HepG2 (cell line): ENCODE data around the gene DNAL4. TPM values are rescaled to one million over a fixed set of nuclear protein-coding genes. Genes with fewer than 3 reads are reported as not detected.

ENCODE experiments used
- MAFF ChIP-seq: IDR thresholded peaks from 2 replicates; pipeline ENCODE4 v1.6.1; 2011; ENCODE audit warnings: low read depth, low read length, improper control_type of control experiment
- MEF2D ChIP-seq: sonication (generic); formaldehyde crosslinking; IDR thresholded peaks from 2 replicates; pipeline ENCODE4 v1.5.1; 2020; ENCODE audit warnings: mild to moderate bottlenecking, missing genetic modification reagents
- NFKBIZ ChIP-seq: IDR thresholded peaks from 2 replicates; pipeline ENCODE4 v1.6.1; 2018; ENCODE audit warnings: missing genetic modification reagents, missing compliant biosample characterization
- RFX3 ChIP-seq: IDR thresholded peaks from 2 replicates; pipeline ENCODE4 v1.6.1; 2016; ENCODE audit warnings: missing biosample characterization, missing genetic modification reagents
- RFXANK ChIP-seq: IDR thresholded peaks from 2 replicates; pipeline ENCODE4 v1.6.1; 2016
- SALL1 ChIP-seq: sonication (generic); formaldehyde crosslinking; IDR thresholded peaks from 2 replicates; pipeline ENCODE4 v1.8.0; 2022; ENCODE audit warnings: mild to moderate bottlenecking, missing genetic modification reagents
- SMYD3 ChIP-seq: sonication (generic); formaldehyde crosslinking; IDR thresholded peaks from 2 replicates; pipeline ENCODE4 v1.8.1; 2023; ENCODE audit warnings: mild to moderate bottlenecking, missing genetic modification reagents
- ZBTB10 ChIP-seq: sonication (generic); formaldehyde crosslinking; IDR thresholded peaks from 2 replicates; pipeline ENCODE4 v1.4.0; 2020; ENCODE audit warnings: missing genetic modification reagents, borderline replicate concordance
- ZBTB40 ChIP-seq, 2 experiments: fragments of 450-650 bp in 1 of 2; sonication (generic) in 1 of 2; formaldehyde crosslinking in 1 of 2; IDR thresholded peaks; 2 replicates each; pipeline versions ENCODE4 v1.6.1 to v1.8.0; 2016 to 2022; ENCODE audit warnings: antibody characterized with exemption in 1 of 2, mild to moderate bottlenecking in 1 of 2, missing genetic modification reagents in 1 of 2
- ZBTB42 ChIP-seq: sonication (generic); formaldehyde crosslinking; IDR thresholded peaks from 2 replicates; pipeline ENCODE4 v1.5.0; 2020; ENCODE audit warnings: mild to moderate bottlenecking, missing genetic modification reagents
- ZBTB43 ChIP-seq: sonication (generic); formaldehyde crosslinking; conservative IDR thresholded peaks from 2 replicates; pipeline ENCODE4 v1.4.0; 2020; ENCODE audit warnings: missing genetic modification reagents
- ZFP41 ChIP-seq: sonication (generic); formaldehyde crosslinking; IDR thresholded peaks from 2 replicates; pipeline ENCODE4 v1.4.0; 2020; ENCODE audit warnings: mild to moderate bottlenecking, missing genetic modification reagents, borderline replicate concordance
- ZNF549 ChIP-seq: sonication (generic); formaldehyde crosslinking; IDR thresholded peaks from 2 replicates; pipeline ENCODE4 v1.5.0; 2020; ENCODE audit warnings: missing genetic modification reagents
- ZNF550 ChIP-seq: sonication (generic); formaldehyde crosslinking; IDR thresholded peaks from 2 replicates; pipeline ENCODE4 v1.4.0; 2020; ENCODE audit warnings: mild to moderate bottlenecking, missing genetic modification reagents, borderline replicate concordance
- ZNF768 ChIP-seq: sonication (generic); formaldehyde crosslinking; IDR thresholded peaks from 2 replicates; pipeline ENCODE4 v1.4.0; 2020; ENCODE audit warnings: missing genetic modification reagents
- ZNF782 ChIP-seq: sonication (generic); formaldehyde crosslinking; IDR thresholded peaks from 2 replicates; pipeline ENCODE4 v1.4.0; 2020; ENCODE audit warnings: missing genetic modification reagents, mild to moderate bottlenecking, borderline replicate concordance
- polyA plus RNA-seq, 8 experiments: library from polyadenylated mRNA; depleted of rRNA in 3 of 8; stranded (reverse) in 7 of 8; unstranded in 1 of 8; fragments of >200 nt; fragmentation: Illumina TruSeq in 4 of 8; extraction: Trizol in 4 of 8; gene quantifications; 2 replicates each; pipeline versions ENCODE4 v1.2.1 to v1.2.3, GENCODE V29; 2011 to 2016; ENCODE audit warnings: low read depth in 4 of 8, missing spikeins in 1 of 8, mixed read lengths in 1 of 8; ENCODE audit not compliant: insufficient read depth in 1 of 8
- total RNA-seq, 5 experiments: library from RNA; depleted of rRNA; stranded (reverse); fragments of >200 nt; fragmentation: Illumina TruSeq; extraction: Trizol; gene quantifications; 2 replicates each; pipeline ENCODE4 v1.2.3, GENCODE V29; 2016; ENCODE audit warnings: low read depth in 1 of 5

DNAL4 gene
- total and polyA plus RNA-seq, 2 of the 13 experiments (the other 11 are each of a cell fraction or from before 2014, with no cell fraction given), result 8.0 to 10.7 TPM

DNA sequence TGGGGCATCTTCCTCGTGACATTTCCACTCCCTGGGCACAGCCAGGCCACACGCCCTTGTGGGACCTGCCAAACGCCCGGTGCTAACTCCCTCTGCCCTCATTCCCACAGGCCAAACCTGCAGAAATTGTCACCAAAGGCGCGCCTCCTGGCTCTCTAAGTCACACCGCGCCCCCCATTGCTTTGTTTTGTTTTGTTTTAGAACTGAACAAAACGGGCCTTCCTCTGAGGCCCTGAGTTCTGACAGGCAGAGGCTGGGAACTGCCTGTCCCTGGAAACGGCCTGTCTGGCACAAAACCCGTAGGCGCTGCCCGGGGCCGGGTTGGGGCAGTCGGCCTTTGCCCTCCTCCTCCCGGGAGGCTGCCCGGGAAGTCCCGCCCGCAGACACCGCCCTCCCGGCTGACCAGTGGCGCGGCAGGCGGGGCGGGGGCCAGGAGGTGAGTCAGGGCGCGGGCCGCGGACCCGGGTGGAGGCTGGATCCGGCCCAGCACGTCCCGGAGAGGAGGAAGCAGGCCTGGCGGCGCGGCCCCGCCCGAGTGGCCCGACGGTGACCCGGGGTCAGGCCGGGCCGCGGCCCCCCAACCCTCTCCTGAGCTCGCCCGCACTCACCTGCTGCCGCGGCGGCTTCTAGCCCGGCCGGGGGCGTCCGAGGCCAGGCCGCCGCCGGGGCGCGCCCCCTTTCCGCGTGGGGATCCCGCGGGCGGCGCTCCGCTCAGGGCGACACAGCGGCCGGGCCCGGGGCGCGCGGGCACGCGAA is 38.6 kb downstream of the DNAL4 start (continued):
- TF ChIP-seq ZBTB40 (IDR thresholded peaks at IDR 0.05) (no peak), ZBTB40 (CRISPR knock-in tag; IDR thresholded peaks at IDR 0.05) (peak; percentile 83), ZBTB10 (peak; percentile 54; the same call in 1 of the 2 replicates), ZFP41 (CRISPR knock-in tag) (no peak), ZNF768 (CRISPR knock-in tag) (peak; percentile 96), ZBTB42 (CRISPR knock-in tag) (no peak), ZNF782 (CRISPR knock-in tag) (no peak; the same call in 1 of the 2 replicates), SMYD3 (CRISPR knock-in tag) (no peak), RFX3 (CRISPR knock-in tag) (no peak), NFKBIZ (CRISPR knock-in tag) (no peak), MAFF (peak; percentile 13; the same call in 1 of the 2 replicates), RFXANK (CRISPR knock-in tag) (no peak), SALL1 (peak; percentile 91), ZNF550 (CRISPR knock-in tag) (0 out of 2 replicates have a peak, but pooled peaks have one; percentile 57), MEF2D (CRISPR knock-in tag) (no peak), ZNF549 (CRISPR knock-in tag) (no peak), ZBTB43 (CRISPR knock-in tag) (no peak; the same call in 1 of the 2 replicates)
